ENCODE results near the gene GLS.
"Not testable (repeated sequence)": the region's sequence is repeated elsewhere in the genome, so short reads cannot be mapped to it uniquely, and the experiment has no call there.

The GLS gene

GRCh38 chr2:190987938-190988337 is 107.3 kb downstream of the GLS start:
- DNase-seq (ENCODE audit: low read depth in 2 of 2, low spot score in 1 of 2), result no peak

DNA sequence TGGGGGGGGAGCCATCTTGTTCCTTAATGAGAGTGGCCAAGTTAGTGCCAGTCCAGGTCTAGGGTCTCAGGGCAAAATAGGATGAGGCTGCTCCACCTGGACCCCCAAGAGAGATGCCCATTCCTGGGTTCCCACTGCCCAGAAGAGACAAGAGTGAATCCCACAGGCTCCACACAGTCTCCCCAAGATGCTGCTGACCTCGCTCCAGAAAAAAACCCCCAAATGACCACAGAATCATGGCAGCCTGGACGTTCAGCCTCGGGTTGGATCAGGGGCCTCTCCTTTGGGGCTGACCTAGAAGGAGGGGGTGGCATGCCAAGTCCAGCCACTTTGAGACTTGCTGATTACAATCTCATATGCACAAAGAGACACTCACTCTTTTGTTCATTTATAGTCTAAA is 108.3 kb downstream of the GLS start:
- DNase-seq (ENCODE audit: low read depth in 2 of 2, low spot score in 1 of 2), result no peak

GRCh38 chr2:190990132-190990531 is 109.5 kb downstream of the GLS start:
- DNase-seq (ENCODE audit: low read depth in 2 of 2, low spot score in 1 of 2), result no peak

GRCh38 chr2:190993292-190993643 is 112.6 kb downstream of the GLS start:
- DNase-seq (ENCODE audit: low read depth in 2 of 2, low spot score in 1 of 2), result no peak

GRCh38 chr2:190994148-190994547 is 113.5 kb downstream of the GLS start:
- no peak for DNase-seq (ENCODE audit: low read depth in 2 of 2, low spot score in 1 of 2)

DNA sequence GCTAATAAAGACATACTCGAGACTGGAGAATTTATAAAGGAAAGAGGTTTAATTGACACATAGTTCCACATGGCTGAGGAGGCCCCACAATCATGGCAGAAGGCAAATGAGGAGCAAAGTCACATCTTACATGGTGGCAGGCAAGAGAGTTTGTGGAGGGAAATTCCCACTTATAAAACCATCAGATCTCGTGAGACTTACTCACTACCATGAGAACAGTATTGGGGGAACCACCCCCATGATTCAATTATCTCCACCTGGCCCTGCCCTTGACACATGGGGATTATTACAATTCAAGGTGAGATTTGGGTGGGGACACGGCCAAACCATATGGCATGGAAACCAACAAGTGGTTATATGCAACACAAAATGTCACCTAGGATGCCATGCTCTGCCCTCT is 114.7 kb downstream of the GLS start:
- DNase-seq (ENCODE audit: low read depth in 2 of 2, low spot score in 1 of 2), result not testable (repeated sequence)

DNA sequence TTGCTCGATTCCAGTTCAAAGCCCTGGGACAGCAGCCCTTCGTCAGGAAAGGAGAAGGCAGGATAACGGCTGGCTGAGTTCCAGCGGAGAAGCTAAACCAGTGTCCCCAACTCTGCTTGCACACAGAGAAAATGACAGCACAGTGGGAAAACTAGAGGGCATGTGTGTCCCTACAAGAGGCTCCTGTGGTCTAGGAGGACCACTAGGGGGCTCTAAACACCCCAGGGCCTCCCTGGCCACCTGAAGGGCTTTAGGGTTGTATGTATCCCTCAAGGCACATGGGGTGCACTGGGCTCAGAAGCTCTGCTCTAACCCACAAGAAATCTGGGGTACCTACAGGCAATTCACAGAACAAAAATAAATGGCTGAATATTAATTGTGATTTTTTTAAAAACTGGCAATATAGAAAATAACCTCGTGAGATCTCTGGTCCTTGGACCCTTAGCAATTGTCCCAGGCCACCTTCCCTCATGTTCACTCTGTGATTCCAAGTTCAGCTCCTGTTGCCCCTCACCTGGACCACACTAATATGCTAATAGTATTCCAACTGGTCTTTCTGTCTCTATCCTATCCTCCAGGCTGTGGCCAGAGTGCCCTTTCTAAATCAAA is 115.8 kb downstream of the GLS start:
- no peak for DNase-seq (ENCODE audit: low read depth in 2 of 2, low spot score in 1 of 2)

GRCh38 chr2:190996947-190997346 is 116.3 kb downstream of the GLS start:
- no peak for DNase-seq (ENCODE audit: low read depth in 2 of 2, low spot score in 1 of 2)

DNA sequence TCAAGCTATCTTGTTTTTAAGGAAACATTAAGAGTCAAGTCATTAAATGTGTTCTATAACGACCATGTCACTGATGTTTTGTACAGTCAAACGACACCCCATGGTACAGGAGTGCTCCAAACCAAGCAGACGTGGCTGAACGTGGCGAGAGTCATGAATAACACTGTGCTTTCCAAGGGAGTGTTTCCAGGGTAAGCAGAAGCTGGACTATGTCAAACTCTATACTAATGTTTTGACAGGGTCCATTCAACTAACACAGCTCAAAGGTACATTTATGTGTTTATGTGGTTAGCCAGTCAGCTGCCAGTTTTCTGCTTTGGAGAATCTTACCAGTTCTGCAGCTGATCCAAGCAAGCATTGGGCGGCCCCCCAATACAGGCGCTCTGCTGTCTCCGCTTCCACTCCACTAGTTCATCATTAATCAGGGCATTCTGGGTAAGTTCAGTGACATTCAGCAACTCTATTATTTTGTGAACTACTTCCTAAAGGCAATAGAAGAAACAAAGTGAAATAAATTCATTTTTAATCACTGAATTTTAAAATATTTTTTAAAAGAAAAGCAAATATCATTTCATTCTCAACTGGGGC is 117.0 kb downstream of the GLS start:
- no peak for DNase-seq (ENCODE audit: low read depth in 2 of 2, low spot score in 1 of 2)

DNA sequence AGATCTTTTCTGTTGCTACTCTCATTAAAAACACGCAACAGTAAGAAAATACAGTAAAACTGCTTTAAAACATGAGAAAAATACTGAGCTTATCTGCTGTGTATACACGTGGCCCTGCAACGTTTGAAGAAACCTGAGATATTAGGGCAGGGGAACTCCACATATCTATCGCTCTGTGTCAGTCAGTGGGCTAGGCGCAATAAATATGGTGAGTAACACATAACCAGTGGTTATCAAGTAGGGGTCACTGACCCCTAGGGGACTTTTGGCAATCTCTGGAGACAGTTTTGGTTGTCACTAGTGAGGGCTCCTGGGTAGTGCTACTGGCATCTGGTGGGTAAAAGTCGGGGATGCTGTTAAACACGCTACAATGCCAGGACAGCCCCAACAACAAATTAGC is 118.4 kb downstream of the GLS start:
- DNase-seq (ENCODE audit: low read depth in 2 of 2, low spot score in 1 of 2), result no peak

DNA sequence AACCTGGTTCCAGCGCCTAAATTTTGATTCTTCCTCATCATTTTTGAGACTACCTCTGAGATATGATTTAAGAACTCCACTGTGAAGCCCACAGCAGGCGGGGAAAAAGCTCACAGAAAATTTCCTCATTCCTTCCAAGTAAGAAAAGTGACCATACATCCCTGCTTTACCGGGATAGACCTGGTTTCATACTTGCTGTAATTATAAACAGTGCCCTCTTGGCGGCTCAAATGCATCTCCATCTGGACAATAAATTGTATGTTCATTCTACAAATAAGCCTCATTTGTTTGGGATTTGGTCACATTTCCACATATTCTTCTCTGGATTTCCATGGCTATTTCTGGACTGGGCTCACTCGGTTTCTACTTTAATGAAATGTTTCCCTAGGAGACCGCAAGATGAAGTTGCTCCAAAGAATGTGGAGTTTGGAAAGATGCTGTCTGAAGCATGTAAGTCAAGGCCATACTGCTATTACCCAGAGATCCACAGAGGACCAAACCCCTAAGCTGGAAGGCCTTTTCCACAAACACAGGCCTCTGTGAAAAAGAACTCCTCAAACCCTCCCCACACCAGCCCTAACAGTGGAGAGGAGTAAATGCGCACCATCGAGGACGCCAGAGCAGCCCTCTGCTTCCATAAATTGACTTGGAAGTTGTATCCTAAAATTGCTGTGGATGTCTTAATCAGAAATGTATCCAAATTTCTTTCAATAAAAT is 119.5 kb downstream of the GLS start:
- no peak for DNase-seq (ENCODE audit: low read depth in 2 of 2, low spot score in 1 of 2)

GRCh38 chr2:191001032-191001431 is 120.4 kb downstream of the GLS start:
- no peak for DNase-seq (ENCODE audit: low read depth in 2 of 2, low spot score in 1 of 2)

DNA sequence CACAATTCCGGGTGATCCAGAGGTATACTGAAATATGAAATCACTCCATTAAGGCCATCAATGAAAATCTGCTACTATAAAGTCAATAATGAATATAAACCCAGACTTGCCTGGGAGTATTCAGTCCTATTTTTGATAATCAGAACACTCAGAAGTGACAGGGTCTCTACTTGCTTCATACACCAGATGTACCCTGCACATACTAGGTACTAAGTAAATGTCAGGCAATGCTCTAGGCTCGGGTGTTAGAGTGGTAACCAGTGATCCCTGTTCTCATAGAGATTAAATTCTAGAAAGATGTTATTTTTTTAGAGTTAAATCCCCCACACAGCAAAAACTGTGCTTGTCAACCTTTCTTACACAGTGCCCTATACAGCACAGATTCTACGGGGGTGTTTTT is 121.0 kb downstream of the GLS start:
- DNase-seq (ENCODE audit: low read depth in 2 of 2, low spot score in 1 of 2), result no peak

DNA sequence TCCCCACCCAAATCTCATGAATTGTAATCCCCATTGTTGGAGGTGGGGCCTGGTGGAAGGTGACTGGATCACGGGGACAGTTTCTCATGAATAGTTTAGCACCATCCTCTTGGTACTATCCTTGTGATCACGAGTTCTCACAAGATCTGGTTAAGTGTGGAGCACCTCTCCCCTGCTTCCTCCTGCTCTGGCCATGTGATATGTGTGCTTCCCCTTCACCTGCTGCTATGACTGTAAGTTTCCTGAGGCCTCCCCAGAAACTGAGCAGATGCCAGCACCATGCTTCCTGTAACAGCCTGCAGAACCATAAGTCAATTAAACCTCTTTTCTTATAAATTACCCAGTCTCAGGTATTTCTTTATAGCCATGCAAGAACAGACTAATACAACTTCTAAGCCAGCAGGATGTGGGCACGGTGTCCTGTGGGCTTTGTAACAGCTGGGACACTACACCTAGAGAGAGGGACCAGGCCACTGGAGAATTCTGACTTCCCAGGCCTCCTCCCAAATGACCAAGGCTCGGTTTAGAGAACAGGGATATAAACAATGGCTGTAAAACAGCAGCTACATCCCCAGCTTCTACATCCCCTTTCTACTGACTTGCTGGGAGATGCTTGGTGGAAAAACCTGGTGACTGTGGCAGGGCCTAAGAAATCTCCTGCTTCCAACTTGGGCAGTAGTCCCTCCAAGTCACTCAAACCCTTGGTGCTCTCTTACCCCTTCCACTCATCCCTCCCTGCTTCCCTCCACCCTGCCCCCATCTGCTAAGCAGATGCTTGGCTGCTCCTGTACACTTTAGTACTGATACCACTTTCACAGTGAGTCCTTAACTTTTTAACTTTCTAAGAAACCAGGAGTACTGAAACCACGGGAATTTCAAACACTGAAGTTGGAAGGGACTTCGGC is 123.0 kb downstream of the GLS start:
- no peak for DNase-seq (ENCODE audit: low read depth in 2 of 2, low spot score in 1 of 2)

GRCh38 chr2:191006297-191006696 is 125.7 kb downstream of the GLS start:
- no peak for DNase-seq (ENCODE audit: low read depth in 2 of 2, low spot score in 1 of 2)

DNA sequence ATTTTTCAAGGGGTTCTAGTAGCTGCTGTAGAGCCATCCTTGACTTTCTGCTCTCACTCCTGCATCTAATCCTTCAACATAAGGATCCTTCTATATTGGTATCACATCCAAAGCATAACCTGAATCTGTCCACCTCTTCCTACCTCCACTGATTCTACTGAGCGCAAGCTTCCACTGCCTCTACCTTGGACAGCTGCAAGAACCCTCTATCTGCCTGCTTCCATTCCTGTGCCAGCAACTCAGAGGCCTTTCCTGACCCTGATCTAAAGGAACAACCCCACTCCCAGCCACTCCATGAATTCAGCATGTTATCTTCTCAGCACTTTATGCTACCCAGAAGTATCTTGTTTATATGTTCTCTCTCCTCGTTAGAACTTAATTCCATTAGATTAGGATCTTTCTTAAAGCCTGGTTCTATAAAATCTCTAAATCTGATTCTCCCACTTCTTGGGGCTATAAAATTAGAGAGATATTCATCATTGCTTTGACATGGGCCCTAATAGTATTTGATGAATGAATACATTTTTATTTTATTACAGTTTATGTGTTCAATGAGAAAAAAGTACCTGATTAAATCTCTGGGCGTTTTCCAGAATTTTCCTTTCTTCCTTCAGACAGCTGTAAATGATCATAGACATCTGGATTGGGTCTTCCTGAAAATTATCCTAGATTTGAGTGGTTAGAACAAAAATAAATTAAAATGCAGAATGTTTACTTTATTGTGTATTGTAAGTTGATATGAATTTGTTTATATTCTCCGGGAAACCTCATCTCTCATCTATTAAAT is 126.6 kb downstream of the GLS start:
- no peak for DNase-seq (ENCODE audit: low read depth in 2 of 2, low spot score in 1 of 2)

DNA sequence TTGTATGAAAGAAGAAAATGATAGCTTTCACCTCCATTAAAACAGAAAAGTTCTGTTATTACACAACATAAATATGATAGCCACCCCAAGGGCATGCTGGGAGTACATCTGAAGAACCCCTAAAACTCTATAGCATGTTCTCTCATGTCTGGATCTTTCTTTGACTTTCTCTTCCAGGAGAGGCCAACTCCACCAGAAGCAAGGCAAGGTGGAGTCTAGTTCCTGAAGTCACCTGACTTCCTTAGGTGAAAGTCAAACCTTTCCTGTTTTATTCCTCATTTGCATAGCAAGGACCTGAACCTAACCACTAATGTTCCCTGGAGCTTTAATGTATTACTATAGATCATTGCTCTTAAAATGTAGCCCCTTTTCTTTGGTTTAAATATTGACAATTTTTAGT is 127.7 kb downstream of the GLS start:
- no peak for DNase-seq (ENCODE audit: low read depth in 2 of 2, low spot score in 1 of 2)

- DNase-seq (ENCODE audit: low read depth in 2 of 2, low spot score in 1 of 2), result no peak
Measured at GRCh38 chr2:191009541-191010374, 129.1 kb downstream of the GLS start.

DNA sequence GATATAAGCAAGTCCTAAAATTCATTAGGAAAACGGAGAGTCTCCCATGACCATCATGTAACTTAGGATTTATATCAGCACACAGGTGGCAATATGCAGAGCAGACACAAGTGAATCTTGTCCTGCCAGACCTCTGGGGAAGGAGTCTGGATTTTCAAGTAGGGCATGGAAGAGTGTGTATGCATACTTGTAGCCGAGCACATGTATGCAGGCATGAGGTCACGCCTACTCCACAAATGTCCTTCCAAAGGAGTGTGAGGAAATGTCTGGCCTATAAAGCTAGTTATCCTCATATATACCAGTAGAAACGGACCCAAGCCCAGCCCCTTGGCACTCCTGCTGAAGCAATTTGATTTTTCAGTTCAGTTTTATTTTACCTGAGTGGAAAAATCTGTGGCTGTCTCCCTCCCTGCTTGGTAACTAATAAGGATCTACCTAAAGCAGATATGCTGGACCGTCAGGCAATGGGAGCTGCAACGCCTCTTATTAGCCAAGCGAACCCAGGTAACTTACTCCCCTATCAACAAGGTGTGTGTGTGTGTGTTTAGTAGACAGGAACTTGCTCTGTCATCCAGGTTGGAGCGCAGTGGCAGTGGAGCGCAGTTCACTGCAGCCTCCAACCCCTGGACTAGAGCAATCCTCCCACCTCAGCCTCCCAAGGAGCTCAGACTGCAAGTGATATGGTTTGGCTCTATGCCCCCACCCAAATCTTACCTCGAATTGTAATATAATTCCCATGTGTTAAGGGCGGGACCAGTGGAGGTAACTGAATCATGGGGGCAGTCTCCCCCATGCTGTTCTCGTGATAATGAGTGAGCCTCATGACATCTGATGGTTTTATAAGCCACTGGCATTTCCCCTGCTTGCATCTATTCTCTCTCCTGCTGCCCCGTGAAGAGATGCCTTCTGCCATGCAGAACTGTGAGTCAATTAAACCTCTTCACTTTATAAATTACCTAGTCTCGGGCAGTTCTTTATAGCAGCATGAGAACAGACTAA is 130.6 kb downstream of the GLS start:
- DNase-seq (ENCODE audit: low read depth in 2 of 2, low spot score in 1 of 2), result no peak

All from stimulated activated CD8-positive, alpha-beta memory T cell treated with anti-CD3 and anti-CD28 coated beads, Interleukin-4, amount 100 ng/mL, for 4 hours (primary cell).